GM19455 (cell line): ENCODE results near the gene SLC7A4.
A peak's percentile ranks its signal among the peaks of the same experiment; 100 is the strongest.

Experiments
- ATAC-seq: cut with Tn5 transposase; IDR thresholded peaks from one replicate; pipeline ENCODE4 v1.9.1; 2021; ENCODE audit not compliant: unreplicated experiment

The SLC7A4 gene

DNA sequence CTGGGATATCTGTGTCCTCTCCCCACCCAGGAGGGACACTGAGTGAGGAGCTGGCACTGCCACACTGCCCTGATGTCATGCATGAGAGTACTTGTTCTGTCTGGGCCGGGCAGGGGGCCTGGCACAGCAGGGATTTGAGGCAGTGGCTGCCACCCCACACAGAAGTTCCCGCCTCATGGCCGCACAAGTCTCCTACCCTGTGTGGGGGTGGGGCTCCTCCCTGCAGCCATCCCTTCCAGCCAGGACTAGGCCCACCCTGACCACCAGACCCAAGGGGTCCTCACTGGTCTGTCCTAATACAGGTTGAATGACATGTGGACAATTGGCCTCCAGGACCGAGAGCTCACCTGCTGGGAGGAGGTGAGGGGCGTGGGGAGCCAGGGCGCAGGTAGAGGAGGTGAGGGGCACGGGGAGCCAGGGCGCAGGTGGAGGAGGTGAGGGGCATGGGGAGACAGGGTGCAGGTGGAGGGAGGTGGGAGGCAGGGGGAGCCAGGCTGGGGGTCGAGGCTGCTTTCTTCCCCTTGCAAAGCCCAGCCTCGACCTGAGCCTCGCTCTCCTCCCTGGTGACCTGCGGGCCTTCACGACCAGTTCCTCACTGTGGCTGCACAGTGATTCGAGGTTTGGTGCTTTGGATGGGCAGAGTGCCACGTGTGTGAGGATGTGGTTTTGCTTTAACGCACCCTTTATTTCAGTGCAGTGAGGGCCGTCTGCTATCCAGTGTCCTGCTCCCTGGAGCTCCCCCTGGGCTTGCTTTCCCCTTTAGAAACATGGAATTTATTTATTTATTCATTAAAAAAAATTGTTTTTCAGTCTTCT, 42.8 kb downstream of the SLC7A4 start:
- ATAC-seq = no peak

DNA sequence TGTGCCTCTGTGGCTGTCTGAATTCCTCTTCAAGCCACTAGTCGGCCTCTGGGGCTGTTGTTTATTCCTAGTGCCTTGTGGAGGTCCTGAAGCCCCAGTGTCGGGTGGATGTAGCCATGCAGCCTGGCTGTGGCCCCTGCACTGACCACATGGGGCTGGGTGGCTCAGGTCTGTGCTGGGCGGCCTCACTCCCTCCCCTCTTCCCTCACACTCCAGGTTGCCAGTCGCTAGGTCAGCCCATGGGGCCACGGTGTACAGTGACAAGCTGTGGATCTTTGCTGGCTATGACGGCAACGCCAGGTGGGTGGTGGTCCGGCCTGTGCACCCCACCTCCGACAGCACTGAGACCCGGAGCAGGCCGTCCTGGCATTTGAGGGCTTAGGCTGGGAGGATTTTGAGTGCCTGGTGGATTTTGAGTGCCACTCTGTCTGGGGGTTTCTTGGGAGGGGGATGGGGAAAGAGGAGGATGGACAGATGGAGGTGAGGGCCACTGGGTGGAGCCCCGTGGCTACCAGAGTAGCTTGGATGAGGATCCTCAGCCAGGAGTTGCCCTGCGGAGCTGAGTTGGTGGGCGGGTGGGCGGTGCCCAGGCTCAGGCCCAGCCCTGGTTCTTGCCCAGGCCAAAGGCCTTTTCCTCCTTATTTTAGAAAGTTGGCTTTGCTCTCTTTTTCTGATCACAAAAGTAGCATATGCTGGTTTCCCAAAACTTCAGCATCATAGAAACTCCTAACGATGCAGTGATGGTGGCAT, 43.6 kb downstream of the SLC7A4 start:
- no peak for ATAC-seq

DNA sequence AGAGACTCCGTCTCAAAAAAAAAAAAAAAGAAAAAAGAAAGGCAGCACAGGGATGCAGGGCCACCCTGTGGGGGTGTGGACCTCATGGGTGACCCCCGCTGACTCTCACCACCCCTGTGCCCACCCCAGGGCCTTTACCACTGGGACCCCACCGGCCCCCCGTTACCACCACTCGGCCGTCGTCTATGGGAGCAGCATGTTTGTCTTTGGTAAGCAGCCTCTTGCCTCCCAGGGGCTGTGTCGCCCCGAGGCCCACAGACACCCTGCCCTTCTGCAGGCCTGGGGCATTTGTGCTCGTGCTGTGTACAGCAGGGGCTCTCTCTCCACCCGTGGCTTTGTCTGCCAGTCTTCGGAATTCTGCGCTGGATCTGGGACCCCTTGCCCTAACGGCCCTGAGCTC, 45.0 kb downstream of the SLC7A4 start:
- ATAC-seq = no peak

DNA sequence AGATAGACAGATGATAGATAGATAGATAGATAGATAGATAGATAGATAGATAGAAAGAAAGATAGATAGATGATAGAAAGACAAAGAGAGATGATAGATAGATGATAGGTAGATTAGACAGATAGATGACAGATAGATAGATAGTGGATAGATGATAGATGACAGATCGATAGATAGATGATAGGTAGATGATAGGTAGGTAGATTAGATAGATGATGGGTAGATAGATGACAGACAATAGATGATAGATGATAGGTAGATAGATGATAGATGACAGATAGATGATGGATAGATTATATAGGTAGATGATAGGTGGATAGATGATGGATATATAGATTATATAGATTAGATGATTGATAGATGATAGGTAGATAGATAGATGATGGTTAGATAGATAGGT, 46.0 kb downstream of the SLC7A4 start:
- ATAC-seq = no peak

DNA sequence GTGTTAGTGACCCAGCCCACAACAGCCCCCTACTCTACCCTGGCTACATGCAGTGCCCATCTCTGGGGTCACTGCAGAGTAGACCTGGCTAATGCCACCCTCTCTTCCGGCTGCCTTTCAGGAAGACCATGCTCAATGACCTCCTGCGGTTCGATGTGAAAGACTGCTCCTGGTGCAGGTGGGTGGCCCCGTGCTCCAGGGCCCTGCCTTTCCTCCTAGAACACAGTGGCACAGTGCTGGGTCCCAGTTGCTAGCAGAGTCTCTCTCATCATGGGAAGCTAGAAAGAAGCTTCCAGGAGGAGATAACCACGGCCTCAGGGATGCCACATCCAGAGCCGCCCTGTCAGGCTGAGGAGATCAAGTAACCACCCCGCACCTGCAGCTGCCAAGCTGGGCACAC, 46.6 kb downstream of the SLC7A4 start:
- ATAC-seq = no peak

DNA sequence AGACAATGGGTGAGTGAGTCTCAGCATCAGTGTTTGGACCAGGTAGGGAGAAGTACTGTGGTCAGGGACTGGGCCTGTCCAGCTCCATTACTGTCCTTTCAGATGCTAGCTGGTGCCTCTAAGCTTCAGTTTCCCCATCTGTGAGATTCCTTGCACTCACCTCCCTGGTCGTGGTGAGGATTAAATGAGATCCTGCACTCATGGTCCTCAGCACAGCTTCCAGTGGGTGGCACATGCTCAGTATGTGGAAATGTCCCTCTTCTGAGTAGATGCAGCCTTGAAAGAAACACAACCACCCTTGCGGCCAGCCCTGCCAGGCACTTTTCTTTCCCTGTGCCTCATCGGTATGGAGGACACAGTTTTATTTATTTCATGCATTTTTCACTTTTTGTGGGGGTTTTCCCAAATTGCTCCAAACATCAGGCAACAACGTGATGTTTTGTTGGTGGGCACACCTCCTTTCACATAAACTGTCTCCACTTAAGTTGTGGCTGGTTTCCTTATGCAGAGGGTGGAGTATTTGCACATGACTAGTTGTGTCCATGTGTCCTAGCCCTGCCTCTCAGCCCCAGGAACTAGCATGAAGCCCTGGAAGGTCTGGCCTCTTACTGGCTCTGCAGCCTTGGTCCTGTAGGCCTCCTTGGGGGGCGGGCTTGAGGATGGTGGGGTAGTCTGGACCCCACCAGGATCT, 49.1 kb downstream of the SLC7A4 start:
- no peak for ATAC-seq

DNA sequence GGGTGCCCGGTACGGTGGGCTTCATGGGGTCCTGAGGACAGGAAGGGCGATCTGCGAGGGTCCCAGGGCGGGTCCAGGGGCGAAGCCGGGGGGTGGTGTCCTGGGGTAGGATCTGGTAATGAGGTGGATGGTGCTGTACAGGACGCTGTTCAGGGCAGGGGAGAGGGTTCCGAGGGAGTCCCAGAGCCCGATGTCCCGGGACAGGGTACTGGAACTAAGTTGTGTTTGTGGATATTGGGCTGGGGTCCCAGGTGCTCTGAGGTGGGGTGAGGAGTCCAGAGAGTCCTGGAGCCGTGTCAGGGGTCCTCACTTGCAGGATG, 49.8 kb downstream of the SLC7A4 start:
- ATAC-seq = peak; percentile 15

GRCh38 chr22:20981787-20982562, 50.4 kb downstream of the SLC7A4 start, which contains the start of gene LZTR1:
Gene LZTR1, plus strand, starts transcription at chr22:20982297. Its CDS starts 75 bp downstream, at chr22:20982372.
- ATAC-seq = peak; percentile 81

DNA sequence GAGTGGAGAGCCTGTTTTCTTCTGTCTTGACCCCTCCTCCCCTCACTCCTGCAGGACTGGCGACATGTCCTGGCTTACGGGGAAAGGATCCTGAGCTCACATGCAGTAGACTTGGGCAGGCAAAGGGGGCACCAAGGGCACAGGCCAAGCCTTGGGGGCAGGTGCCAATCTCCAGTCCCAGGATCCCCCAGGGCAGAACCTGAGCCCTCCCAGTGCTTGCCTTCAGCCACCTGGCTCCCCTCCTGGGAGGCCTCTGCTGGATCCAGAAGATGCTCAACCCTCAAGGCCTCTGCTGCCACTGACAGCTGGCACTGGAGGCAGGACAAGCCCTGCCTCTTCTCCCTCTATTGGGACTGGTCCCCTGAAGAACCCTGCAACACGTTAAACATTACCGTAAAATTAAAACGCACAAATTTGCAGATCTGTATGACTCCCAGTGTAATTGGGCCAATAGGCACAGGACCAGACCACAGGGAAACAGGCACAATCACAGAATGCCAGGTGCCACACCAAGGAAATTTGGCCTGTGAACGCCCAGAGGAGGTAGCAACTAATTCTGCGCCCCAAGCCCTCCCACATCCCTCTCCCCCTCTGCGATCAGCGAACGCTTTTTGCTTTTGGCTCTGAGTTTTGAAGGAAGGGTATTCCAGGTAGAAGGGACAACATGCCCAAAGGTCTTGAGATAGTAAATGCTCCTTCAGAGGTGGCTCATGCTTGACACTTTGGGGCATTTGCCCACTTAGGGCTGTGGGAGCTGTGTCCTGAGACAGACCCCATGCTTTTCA, 51.2 kb downstream of the SLC7A4 start:
- ATAC-seq = no peak

DNA sequence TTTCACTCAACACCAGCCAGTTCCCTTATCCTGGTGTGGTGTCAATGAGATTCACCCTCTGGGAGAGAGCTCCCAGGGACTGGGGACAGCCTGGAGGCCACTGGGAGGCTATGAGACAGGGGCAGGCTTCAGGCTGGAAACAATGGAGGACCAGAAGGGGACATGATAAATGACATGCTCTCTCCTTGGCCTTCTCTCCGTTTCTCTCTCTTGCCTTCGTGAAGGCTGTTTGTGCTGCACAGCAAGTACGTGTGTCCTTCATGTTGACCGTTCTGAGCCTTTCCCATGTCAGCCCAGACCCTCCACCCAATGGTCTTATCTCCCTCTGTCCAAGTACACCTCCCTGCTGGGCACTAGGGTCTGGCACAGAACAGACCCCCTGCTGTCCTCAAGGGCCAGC, 51.8 kb downstream of the SLC7A4 start:
- ATAC-seq = no peak

- no peak for ATAC-seq
These were observed 52.4 kb downstream of the SLC7A4 start for GRCh38 chr22:20979940-20980453.

GRCh38 chr22:20979243-20979809, 53.0 kb downstream of the SLC7A4 start:
- ATAC-seq = no peak
